NCI-H748 (cell line): Measurements from ENCODE around the gene FLAD1.

ENCODE experiments used
- DNase-seq: peaks from one replicate; lab custom pipeline; 2025; ENCODE audit not compliant: unreplicated experiment; lab: John Stamatoyannopoulos, UW

FLAD1 gene

GRCh38 chr1:155002464-155003226, 19.5 kb downstream of the FLAD1 start, which contains the start of gene ZBTB7B:
ZBTB7B (plus strand) TSS chr1:155002802; CDS start chr1:155014661, 11,859 bp downstream.
- DNase-seq = peak; percentile 65

DNA sequence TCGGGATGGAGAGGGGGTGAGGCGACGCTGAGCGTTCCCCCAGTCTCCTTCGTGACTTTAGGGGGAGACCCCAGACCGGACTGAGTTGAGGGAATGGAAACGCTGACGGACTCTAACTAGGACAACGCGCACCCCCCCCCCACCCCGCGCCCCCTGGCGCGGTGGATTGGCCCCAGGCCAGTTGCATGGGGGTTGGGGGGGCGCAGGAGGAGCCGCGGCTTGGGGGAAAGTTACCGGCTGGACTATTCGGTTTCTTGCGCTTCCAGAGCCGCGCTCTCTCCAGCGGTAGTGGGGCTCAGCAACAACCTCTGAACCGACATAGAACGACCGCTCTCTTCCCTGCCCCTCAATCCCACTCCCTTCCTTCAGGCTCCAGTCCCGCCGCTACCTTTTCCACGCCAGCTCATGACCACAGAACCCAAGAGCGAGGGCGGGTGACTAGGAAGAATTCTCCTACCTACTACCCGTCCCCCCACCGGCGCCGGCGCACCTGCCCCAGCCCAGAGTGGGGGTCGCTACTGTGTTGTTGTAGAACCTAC, 20.2 kb downstream of the FLAD1 start:
- DNase-seq = peak; percentile 55

GRCh38 chr1:155003766-155004351, 20.7 kb downstream of the FLAD1 start:
- peak; percentile 43 for DNase-seq

DNA sequence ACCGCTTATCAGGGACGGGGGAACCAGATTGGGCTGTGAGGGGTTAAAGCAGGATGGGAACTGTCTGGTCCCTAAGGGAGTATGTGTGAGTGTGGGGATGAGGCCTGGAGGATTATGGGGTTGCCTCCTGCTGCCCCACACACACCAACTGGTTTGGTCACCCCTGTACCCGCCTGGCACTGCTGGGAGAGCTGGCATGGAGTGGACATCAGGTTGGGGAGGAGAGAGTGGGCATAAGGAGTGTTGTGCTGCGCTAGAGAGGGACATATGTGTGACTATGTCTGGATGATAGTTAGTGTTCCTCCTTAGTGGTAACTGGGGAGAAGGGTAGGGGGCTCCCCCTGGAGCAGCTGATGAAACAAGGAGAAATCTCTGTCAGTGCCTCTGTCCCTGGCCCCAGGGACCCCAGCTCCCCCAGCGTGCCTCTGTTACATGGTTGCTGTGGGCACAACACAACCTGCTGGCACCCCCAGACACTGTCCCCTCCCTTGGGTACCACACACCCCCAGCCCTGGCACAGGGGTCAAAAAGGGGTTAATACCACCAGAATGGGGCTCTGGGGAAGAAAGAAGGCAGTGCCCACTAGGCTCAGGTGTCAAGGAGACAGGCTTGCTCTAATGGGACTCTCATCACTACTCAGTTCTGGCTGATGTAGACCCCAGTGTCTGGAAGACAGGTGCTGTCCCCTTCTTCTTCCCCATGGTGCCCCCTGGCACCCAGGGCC, 21.4 kb downstream of the FLAD1 start:
- DNase-seq = no peak

DNA sequence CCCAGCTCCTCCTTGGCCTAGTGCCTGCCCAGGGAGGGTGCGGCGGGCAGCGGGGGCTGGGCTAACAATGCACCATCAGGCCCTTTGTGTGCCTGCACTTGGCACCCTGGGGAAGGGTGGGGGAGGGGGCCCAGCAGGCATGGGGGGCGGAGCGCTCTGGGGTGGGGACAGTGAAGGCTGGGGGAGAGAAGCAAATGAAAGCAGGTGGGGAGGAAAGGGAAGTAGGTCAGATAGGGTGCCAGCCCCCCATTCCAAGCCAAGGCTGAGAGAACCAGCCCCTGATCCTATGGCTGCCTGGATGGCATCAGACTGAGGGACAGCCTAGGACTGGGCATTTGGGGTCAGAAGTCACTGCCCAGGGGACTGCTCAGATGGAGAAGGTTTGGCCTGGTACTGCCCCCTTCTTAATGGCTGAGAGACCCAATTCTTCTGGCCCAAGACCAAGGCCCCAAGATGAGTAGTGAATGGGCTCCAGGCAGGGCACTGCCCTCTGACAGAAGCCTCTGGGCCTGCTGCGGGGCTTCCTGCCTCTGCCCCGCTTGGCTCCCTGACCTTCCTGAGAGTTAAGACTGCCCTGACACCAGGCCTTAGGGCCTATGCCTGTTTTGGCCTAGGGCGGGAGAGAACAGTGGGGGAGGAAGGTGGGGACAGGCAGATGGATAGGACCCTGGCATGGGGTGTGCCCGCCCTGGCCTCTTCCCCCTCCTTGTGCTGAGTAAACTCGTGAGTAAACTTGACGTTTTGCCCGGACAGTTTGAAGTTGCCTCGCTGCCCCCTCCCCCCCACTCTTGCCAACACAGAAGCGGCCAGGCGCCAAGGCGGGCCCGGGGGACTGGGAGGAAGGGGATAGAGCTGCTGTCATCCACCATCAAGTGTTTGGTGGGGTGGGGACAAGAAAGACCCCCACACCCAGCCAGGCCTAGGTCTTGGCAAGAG, 22.2 kb downstream of the FLAD1 start:
- no peak for DNase-seq

GRCh38 chr1:155006601-155007101, 23.5 kb downstream of the FLAD1 start:
- DNase-seq = no peak

DNA sequence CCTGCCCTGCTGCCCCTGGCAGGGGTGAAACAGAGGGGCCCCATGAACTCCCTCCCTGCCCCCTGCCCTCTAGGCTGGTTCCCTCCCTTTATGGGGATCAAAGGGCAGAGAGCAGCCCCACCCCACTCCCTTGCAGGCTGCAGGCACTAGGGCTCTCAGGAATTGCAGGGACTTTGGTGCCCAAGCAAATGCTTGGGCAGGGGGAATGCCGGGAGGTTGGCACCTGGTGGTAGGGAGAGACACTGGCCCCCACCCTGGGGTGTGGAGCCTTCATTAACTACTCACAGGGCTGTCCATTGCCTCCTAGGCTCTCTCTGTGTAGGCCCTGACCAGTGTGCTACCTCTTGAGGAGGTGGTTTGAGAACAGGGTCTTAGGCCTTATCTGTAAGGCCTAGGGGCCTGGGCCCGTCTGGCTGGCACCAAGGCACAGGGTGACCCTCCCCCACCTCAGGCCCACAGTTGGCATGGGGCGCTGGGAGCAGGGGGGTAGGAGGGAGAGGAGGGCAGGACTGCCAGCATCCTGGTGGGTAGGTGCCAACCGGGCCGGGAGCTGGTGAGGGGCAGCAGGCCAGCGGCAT, 24.2 kb downstream of the FLAD1 start:
- no peak for DNase-seq

- no peak for DNase-seq
Measured at GRCh38 chr1:155008015-155008941, 25.1 kb downstream of the FLAD1 start.

GRCh38 chr1:155009221-155009711, 26.1 kb downstream of the FLAD1 start:
- no peak for DNase-seq

DNA sequence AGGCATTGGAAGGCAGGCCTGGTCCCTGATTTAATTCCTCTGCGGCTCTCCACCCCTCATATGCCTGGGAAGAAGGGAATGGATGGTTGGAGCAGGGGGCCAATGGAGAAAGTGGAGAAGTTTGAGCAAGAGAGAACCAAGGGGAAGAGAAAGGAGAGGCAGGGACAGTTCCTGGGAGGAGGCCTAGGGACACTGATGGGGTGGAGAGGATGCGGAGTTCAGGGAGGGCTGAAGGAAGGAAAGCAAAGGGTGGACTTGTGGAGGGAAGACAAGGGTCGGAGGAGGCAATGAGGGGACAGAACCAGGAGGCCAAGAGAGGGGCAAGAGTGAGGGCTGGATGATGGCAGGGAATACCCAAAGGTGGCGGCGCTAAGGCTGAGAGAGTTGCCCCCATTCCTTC, 26.6 kb downstream of the FLAD1 start:
- no peak for DNase-seq

DNA sequence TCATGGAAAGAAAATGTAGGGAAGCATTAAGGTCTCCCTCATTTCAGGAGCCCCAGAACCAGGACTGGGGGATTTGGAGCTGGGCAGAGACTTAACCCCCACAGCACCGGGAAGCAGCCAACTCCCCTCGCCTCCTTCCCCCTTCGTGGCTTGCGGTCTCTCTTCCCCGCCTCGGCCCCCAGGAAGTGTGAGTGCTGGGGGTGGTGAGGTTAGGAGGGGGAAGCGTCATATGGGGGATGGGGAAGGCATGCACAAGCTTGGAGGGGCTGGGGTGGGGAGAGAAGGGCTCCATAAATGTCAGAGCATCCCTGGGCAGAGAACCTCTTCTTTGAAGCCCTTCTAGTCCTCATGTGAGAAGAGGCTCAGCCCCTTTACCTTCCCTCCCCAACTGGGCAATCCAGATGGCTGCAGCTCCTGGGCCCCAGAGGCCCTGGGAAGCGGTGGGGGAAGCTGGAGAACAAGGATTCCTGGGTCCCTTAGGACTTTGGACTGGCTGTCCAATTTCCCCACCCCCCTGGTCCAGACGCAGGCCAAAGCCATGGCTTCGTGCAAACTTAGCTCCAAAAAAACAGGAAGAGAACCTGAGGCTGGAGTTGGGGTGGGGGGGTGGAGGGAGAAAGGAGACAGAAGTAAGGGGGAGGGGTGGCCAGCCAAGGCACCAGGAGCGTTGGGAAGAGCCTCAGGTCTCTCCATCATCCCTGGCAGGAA, 27.2 kb downstream of the FLAD1 start:
- DNase-seq = no peak

DNA sequence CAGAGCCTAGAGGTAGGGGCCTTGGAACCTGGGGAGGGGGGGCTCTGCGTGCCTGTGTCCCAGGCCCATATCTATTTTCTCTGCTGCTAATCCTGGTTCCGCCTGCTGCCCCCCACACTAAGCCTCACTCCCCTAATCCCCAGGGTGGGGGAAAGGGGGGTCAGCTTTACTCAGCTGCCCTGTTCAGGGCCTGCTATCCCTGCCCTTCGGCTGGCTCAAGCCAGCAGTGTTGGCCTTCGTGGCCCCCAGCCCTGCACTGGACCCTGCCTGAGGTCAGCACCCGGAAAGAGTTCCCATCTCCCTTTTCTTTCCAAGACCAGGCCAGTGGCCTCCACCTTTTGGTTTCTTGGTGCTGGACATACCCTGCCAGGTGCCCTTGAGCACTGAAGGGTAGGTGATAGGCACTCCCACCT, 27.9 kb downstream of the FLAD1 start:
- no peak for DNase-seq

- no peak for DNase-seq
Measured at GRCh38 chr1:155011437-155012025, 28.4 kb downstream of the FLAD1 start.

GRCh38 chr1:155012026-155012546, 28.9 kb downstream of the FLAD1 start:
- DNase-seq = peak; percentile 80

GRCh38 chr1:155012776-155013602, 29.8 kb downstream of the FLAD1 start:
- DNase-seq = no peak

GRCh38 chr1:155013632-155014031, 30.5 kb downstream of the FLAD1 start:
- no peak for DNase-seq
